K562 (cell line): ENCODE data around the gene CTPS1. TPM values are rescaled to one million over a fixed set of nuclear protein-coding genes. Genes with fewer than 3 reads are reported as not detected.

ENCODE experiments used
- ATAC-seq: fragments of 200-7000 bp; cut with Tn5 transposase; 3 replicates; pipeline ENCODE4 v1.9.1; 2020; ENCODE audit warnings: moderate library complexity
- BruUV-seq: library from RNA; stranded (reverse); fragments of 400-500 nt; replicated peaks from 2 replicates; lab custom pipeline; 2021; lab: Mats Ljungman, UMichigan
- CTCF ChIA-PET: fragments of 300-600 bp; formaldehyde crosslinking; extraction: SDS; loops from one replicate; lab custom pipeline; 2021; ENCODE audit warnings: low intra/inter-chr PET ratio; lab: Yijun Ruan, JAX
- POLR2A ChIA-PET: fragments of 300-600, 350-650 bp; sonication (Branson Sonifier 250); formaldehyde crosslinking; extraction: SDS; loops from one replicate; lab custom pipeline; 2021; ENCODE audit warnings: antibody characterized with exemption, inconsistent platforms; lab: Yijun Ruan, JAX
- DNase-seq, 4 experiments: peaks; one replicate each; pipeline versions ENCODE4 v3.0.0 to v3.0.0-alpha.2; 2011 to 2018; ENCODE audit warnings: low spot score in 3 of 4, mixed read lengths in 3 of 4; ENCODE audit errors: extremely low read depth in 1 of 4
- FAIRE-seq: peaks from 2 replicates; lab custom pipeline; 2011; peaks lifted over from hg19 to GRCh38; lab: Jason Lieb, UNC
- H2AFZ ChIP-seq: 2 replicates; pipeline ENCODE4 v1.6.0; 2011; ENCODE audit warnings: low read depth, low read length, control low read depth, inconsistent platforms
- H3K27ac ChIP-seq: fragments of 200-600 bp; 3 replicates; pipeline ENCODE4 v1.8.0; 2011; ENCODE audit warnings: low read depth, mild to moderate bottlenecking, control low read depth, inconsistent platforms, low read length, moderate library complexity, mixed read lengths; ENCODE audit errors: extremely low read depth
- H3K27me3 ChIP-seq, 2 experiments: fragments of 300-600 bp in 1 of 2; 2 replicates in 1 of 2; 3 replicates in 1 of 2; pipeline versions ENCODE4 v1.6.0 to v1.8.0; 2011; ENCODE audit warnings: inconsistent platforms in 2 of 2, low read length in 2 of 2, mild to moderate bottlenecking in 1 of 2, mixed read lengths in 1 of 2, moderate library complexity in 1 of 2; ENCODE audit not compliant: control insufficient read depth in 2 of 2, insufficient read depth in 2 of 2
- H3K36me3 ChIP-seq: fragments of 300-600 bp; 3 replicates; pipeline ENCODE4 v1.8.0; 2011; ENCODE audit warnings: mild to moderate bottlenecking, low read length, inconsistent platforms; ENCODE audit not compliant: control insufficient read depth, insufficient read depth
- H3K4me1 ChIP-seq, 2 experiments: fragments of 200-600 bp in 1 of 2; replicated peaks in 1 of 2; 2 replicates in 1 of 2; 3 replicates in 1 of 2; pipeline versions ENCODE4 v1.5.1 to v1.8.0; 2011; ENCODE audit warnings: inconsistent platforms in 2 of 2, low read length in 2 of 2, mild to moderate bottlenecking in 1 of 2, mixed read lengths in 1 of 2, moderate library complexity in 1 of 2; ENCODE audit not compliant: control insufficient read depth in 2 of 2, insufficient read depth in 2 of 2
- H3K4me2 ChIP-seq: 2 replicates; pipeline ENCODE4 v1.6.1; 2011; ENCODE audit warnings: low read length, control low read depth, inconsistent platforms, mixed read lengths; ENCODE audit not compliant: insufficient read depth
- H3K4me3 ChIP-seq: fragments of 200-600 bp; sonication (generic), shearing (Covaris generic); 2 replicates; pipeline ENCODE4 v1.5.1; 2016; ENCODE audit warnings: control low read depth, inconsistent platforms
- H3K79me2 ChIP-seq: fragments of 200-600 bp; 3 replicates; pipeline ENCODE4 v1.8.0; 2011; ENCODE audit warnings: low read length, inconsistent platforms; ENCODE audit not compliant: control insufficient read depth, insufficient read depth
- H3K9ac ChIP-seq, 2 experiments: 2 replicates each; pipeline versions ENCODE4 v1.6.0 to v1.6.1; 2011; ENCODE audit warnings: low read depth in 2 of 2, low read length in 2 of 2, control low read depth in 1 of 2, inconsistent platforms in 1 of 2, mild to moderate bottlenecking in 1 of 2, mixed read lengths in 1 of 2; ENCODE audit not compliant: insufficient read depth in 1 of 2
- H3K9me1 ChIP-seq: one replicate; pipeline ENCODE4 v1.6.0; 2011; ENCODE audit warnings: inconsistent platforms, mild to moderate bottlenecking, low read length, moderate library complexity; ENCODE audit not compliant: control insufficient read depth, insufficient read depth
- H3K9me3 ChIP-seq: replicated peaks from 2 replicates; pipeline ENCODE4 v1.5.1; 2011; ENCODE audit warnings: low read depth, low read length, inconsistent platforms; ENCODE audit not compliant: control insufficient read depth, insufficient read depth
- H4K20me1 ChIP-seq: replicated peaks from 2 replicates; pipeline ENCODE4 v1.6.1; 2011; ENCODE audit warnings: low read length, inconsistent platforms, mixed read lengths; ENCODE audit not compliant: control insufficient read depth, insufficient read depth
- AFF4 ChIP-seq: sonication (generic); formaldehyde crosslinking; IDR thresholded peaks from 2 replicates; pipeline ENCODE4 v1.8.0; 2023; ENCODE audit warnings: mild to moderate bottlenecking, missing genetic modification reagents
- CBX3 ChIP-seq, 2 experiments: IDR thresholded peaks; 1 replicate in 1 of 2; 2 replicates in 1 of 2; pipeline ENCODE4 v1.6.1; 2012; ENCODE audit warnings: inconsistent platforms in 2 of 2, low read length in 2 of 2, borderline replicate concordance in 1 of 2, control low read depth in 1 of 2
- GTF3C2 ChIP-seq: IDR thresholded peaks from 3 replicates; pipeline ENCODE4 v1.6.1; 2011; ENCODE audit warnings: borderline replicate concordance, mild to moderate bottlenecking, moderate library complexity; ENCODE audit not compliant: insufficient read length; ENCODE audit errors: extremely low read depth
- POLR2B ChIP-seq: fragments of 450-650 bp; IDR thresholded peaks from 2 replicates; pipeline ENCODE4 v1.6.1; 2018; ENCODE audit warnings: low read depth; ENCODE audit not compliant: partially characterized antibody
- SIN3B ChIP-seq: fragments of 450-650 bp; IDR thresholded peaks from 2 replicates; pipeline ENCODE4 v1.6.1; 2017; ENCODE audit warnings: low read depth, mild to moderate bottlenecking, moderate library complexity
- SMAD4 ChIP-seq: fragments of 250-450 bp; sonication (Bioruptor Pico); conservative IDR thresholded peaks from 2 replicates; pipeline ENCODE4 v1.8.0; 2021; ENCODE audit warnings: inconsistent platforms, mild to moderate bottlenecking, moderate library complexity
- SNIP1 ChIP-seq: fragments of 450-650 bp; IDR thresholded peaks from 2 replicates; pipeline ENCODE4 v1.7.1; 2017; ENCODE audit warnings: low read depth, mild to moderate bottlenecking
- ZFX ChIP-seq: sonication (generic); formaldehyde crosslinking; IDR thresholded peaks from 2 replicates; pipeline ENCODE4 v1.8.0; 2022; ENCODE audit warnings: mild to moderate bottlenecking, missing genetic modification reagents, moderate library complexity
- ZNF133 ChIP-seq: fragments of 250-450 bp; sonication (Bioruptor Pico); IDR thresholded peaks from 2 replicates; pipeline ENCODE4 v1.4.0; 2020; ENCODE audit warnings: mild to moderate bottlenecking
- ZNF431 ChIP-seq: sonication (generic); formaldehyde crosslinking; IDR thresholded peaks from 2 replicates; pipeline ENCODE4 v1.8.0; 2022; ENCODE audit warnings: mild to moderate bottlenecking, missing genetic modification reagents
- ZNF561 ChIP-seq: fragments of 450-650 bp; formaldehyde crosslinking; conservative IDR thresholded peaks from 2 replicates; pipeline ENCODE4 v1.4.0; 2020; ENCODE audit warnings: mild to moderate bottlenecking, moderate library complexity
- WGBS: fragments of 100-300 bp; shearing (Covaris generic); methylation state at CpG from one replicate; pipeline ENCODE4 v1.1.6; 2016; ENCODE audit warnings: low coverage, mixed read lengths; ENCODE audit not compliant: insufficient coverage; ENCODE audit errors: missing lambda C conversion rate; 5-methylcytosine and 5-hydroxymethylcytosine counted together
- in situ Hi-C: fragments of 300-500 bp; cut with MboI; formaldehyde crosslinking; loops from 4 replicates; pipeline ENCODE4 v1.15.0; 2018; ENCODE audit warnings: inconsistent platforms, mixed read lengths
- intact Hi-C: fragments of 100-400 bp; cut with micrococcal nuclease; formaldehyde crosslinking; loops from 2 replicates; pipeline ENCODE4 v1.14.2; 2022
- polyA plus RNA-seq, 8 experiments: library from polyadenylated mRNA; depleted of rRNA in 4 of 8; stranded (reverse) in 5 of 8; unstranded in 3 of 8; fragments of >200 nt; fragmentation: Nextera tagmentation in 2 of 8; fragmentation: Illumina TruSeq in 1 of 8; extraction: Ambion mirVana in 2 of 8; extraction: Trizol in 1 of 8; gene quantifications; 2 replicates each; pipeline versions ENCODE4 v1.2.1 to v1.2.3, GENCODE V29; 2011 to 2014; ENCODE audit warnings: inconsistent platforms in 1 of 8, missing spikeins in 1 of 8
- total RNA-seq, 7 experiments: library from RNA; depleted of rRNA in 6 of 7; stranded (reverse); fragments of >200 nt in 6 of 7; fragmentation: Illumina TruSeq in 2 of 7; extraction: Trizol in 2 of 7; gene quantifications; 2 replicates each; pipeline versions ENCODE4 v1.2.1 to v1.2.3, GENCODE V29; 2011 to 2021; ENCODE audit warnings: low replicate concordance in 1 of 7
- TF ChIP-seq, protein P1 (sequence below): fragments of 450-650 bp; IDR thresholded peaks from 2 replicates; pipeline ENCODE4 v1.6.1; 2016; ENCODE audit warnings: antibody characterized with exemption

CTPS1 gene
- total and polyA plus RNA-seq, 9 of the 15 experiments (the other 6 are each of a cell fraction or from before 2014, with no cell fraction given) = 44.4 to 164 (median 87.7) TPM

DNA sequence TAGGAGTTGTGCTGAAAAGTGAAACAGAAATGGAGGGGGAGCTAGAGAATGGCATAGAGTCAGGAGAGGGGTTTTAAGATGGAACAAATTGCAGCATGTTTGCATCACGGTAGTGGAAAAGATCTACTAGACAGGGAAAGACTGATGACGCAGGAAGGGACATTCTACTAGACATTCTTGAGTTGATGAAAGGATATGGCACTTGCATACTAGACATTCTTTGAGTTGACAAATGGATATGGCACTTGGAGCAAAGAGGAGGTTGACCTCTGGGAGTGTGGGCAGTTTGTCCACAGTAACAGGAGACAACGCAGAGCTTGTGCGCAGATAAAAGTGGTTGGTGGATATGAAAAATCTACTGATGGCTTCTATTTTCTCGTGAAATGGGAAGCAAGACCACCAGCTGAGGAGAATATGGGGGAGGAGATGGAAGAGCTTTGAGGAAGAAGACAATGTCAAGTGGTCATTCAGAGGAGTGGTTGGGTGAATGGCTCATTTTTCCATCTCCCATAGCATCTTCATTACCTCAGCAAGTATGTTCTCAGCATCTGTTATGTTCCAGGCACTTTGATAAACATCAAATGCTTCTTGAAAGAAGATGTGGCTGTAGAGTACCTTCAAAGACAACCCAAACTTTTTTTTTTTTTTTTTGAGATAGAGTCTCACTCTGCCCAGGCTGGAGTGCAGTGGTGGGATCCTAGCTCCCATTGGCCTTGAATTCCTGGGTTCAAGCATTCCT is 2.4 kb upstream of the CTPS1 start (continued):
- TF ChIP-seq AFF4 (no peak), SNIP1 (no peak), CBX3 (IDR thresholded peaks at IDR 0.05; ENCODE audit: borderline replicate concordance in 1 of 2, low read length in 2 of 2) (no peak), SMAD4 (CRISPR knock-in tag) (peak; percentile 43; the same call in 1 of the 2 replicates)

- DNase-seq (no peak), ATAC-seq (no peak), FAIRE-seq (no peak)
- H3K27me3 ChIP-seq = no peaks in the 10 kb centered on the region
- ChIA-PET CTCF (no interaction called here), POLR2A (interaction anchor here (0.6 to 0.8 kb wide), 2 partner anchors 73 to 287 kb away, joined by 3 read pairs; no protein-coding TSS in a partner anchor)
- peaks cover 28% of the 10 kb centered on the region for H3K79me2 ChIP-seq
- H3K4me2 ChIP-seq = no peak overlapping the region
- H3K9me1 ChIP-seq = no peaks in the 10 kb centered on the region
- intact Hi-C loops = no loop called here
- no peak overlapping the region for H2AFZ ChIP-seq
- peaks cover 19% of the 10 kb centered on the region for H3K36me3 ChIP-seq
- H3K9ac ChIP-seq = no peak overlapping the region
- in situ Hi-C loops = no loop called here
- no peak overlapping the region for H3K4me3 ChIP-seq
- no peak overlapping the region for H3K27ac ChIP-seq
- H4K20me1 ChIP-seq = peaks cover 11% of the 10 kb centered on the region
- peaks cover 37% of the 10 kb centered on the region in 2 experiments for H3K4me1 ChIP-seq
- WGBS = 67% methylated on average over 1 of the region's 1 CpG
- H3K9me3 ChIP-seq = no peaks in the 10 kb centered on the region
- no TSS peak for BruUV-seq
- TF ChIP-seq GTF3C2 = no peak
- TF ChIP-seq ZNF431 (CRISPR knock-in tag) = no peak
- TF ChIP-seq POLR2B = no peak
- TF ChIP-seq, protein P1, sequence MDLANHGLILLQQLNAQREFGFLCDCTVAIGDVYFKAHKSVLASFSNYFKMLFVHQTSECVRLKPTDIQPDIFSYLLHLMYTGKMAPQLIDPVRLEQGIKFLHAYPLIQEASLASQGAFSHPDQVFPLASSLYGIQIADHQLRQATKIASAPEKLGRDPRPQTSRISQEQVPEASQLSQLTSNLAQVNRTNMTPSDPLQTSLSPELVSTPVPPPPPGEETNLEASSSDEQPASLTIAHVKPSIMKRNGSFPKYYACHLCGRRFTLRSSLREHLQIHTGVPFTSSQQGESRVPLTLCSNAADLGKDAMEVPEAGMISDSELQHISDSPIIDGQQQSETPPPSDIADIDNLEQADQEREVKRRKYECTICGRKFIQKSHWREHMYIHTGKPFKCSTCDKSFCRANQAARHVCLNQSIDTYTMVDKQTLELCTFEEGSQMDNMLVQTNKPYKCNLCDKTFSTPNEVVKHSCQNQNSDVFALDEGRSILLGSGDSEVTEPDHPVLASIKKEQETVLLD = no peak
- TF ChIP-seq ZFX (CRISPR knock-in tag) = no peak
- TF ChIP-seq ZNF561 (CRISPR knock-in tag) = no peak
- TF ChIP-seq ZNF133 (CRISPR knock-in tag) = no peak
- no peak for TF ChIP-seq SIN3B
Measured at GRCh38 chr1:40977716-40978115, 1.8 kb upstream of the CTPS1 start.
